Measurements from ENCODE around the gene LHFPL4. TPM values are rescaled to one million over a fixed set of nuclear protein-coding genes. Genes with fewer than 3 reads are reported as not detected.

Gene LHFPL4
- polyA plus RNA-seq, 1 experiment: not detected

DNA sequence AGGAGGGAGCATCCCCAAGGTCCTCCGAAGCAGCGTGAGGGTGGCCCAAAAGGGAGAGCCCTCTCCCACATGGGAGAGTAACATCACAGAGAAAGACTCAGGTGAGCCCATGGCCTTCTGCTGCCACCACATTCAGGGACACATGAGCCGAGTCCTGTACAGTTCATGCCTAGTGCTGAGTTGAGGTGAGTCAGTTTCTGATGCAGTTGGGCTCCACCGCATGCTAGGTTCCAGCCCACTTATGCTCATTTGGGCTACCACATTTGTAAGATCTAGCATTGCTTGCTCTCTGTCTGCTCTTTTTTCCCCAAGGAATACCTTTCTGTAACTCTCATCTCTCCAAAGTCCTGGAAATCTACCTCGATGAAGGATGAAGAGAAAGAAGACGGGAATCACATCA is 79.1 kb downstream of the LHFPL4 start:
- H3K27me3 ChIP-seq (ENCODE audit: control insufficient read depth, insufficient read depth, low read length): no peaks in the 10 kb centered on the region
- ChIA-PET POLR2A (no interaction called here), CTCF (no interaction called here)
- TF ChIP-seq, protein P1, sequence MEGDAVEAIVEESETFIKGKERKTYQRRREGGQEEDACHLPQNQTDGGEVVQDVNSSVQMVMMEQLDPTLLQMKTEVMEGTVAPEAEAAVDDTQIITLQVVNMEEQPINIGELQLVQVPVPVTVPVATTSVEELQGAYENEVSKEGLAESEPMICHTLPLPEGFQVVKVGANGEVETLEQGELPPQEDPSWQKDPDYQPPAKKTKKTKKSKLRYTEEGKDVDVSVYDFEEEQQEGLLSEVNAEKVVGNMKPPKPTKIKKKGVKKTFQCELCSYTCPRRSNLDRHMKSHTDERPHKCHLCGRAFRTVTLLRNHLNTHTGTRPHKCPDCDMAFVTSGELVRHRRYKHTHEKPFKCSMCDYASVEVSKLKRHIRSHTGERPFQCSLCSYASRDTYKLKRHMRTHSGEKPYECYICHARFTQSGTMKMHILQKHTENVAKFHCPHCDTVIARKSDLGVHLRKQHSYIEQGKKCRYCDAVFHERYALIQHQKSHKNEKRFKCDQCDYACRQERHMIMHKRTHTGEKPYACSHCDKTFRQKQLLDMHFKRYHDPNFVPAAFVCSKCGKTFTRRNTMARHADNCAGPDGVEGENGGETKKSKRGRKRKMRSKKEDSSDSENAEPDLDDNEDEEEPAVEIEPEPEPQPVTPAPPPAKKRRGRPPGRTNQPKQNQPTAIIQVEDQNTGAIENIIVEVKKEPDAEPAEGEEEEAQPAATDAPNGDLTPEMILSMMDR (IDR thresholded peaks at IDR 0.05; ENCODE audit: insufficient read depth, low read depth, low read length): no peak
- DNase-seq (ENCODE audit: low read depth): no peak
- no peak overlapping the region for H3K4me3 ChIP-seq (ENCODE audit: low read depth, low read length)
- peaks cover 49% of the 10 kb centered on the region for H3K36me3 ChIP-seq (ENCODE audit: control insufficient read depth, insufficient read depth, low read length)

- Histone ChIP-seq H3K4me3 (ENCODE audit: low read depth, low read length) (no peak overlapping the region), H3K27me3 (ENCODE audit: control insufficient read depth, insufficient read depth, low read length) (no peaks in the 10 kb centered on the region), H3K36me3 (ENCODE audit: control insufficient read depth, insufficient read depth, low read length) (peaks cover 52% of the 10 kb centered on the region)
- CTCF ChIA-PET: interaction anchor here (1.6 kb wide), 1 partner anchor 26 kb away, joined by 6 read pairs; no protein-coding TSS in a partner anchor
- TF ChIP-seq, protein P1 (IDR thresholded peaks at IDR 0.05; ENCODE audit: insufficient read depth, low read depth, low read length): no peak
- DNase-seq (ENCODE audit: low read depth): no peak
- POLR2A ChIA-PET: interaction anchor here (0.6 kb wide), 1 partner anchor 79 kb away, joined by 4 read pairs; no protein-coding TSS in a partner anchor
Measured at GRCh38 chr3:9473496-9474065, 80.0 kb downstream of the LHFPL4 start.

GRCh38 chr3:9469986-9470385 is 83.6 kb downstream of the LHFPL4 start:
- POLR2A ChIA-PET: no interaction called here
- no peak for DNase-seq (ENCODE audit: low read depth)
- no peaks in the 10 kb centered on the region for H3K27me3 ChIP-seq (ENCODE audit: control insufficient read depth, insufficient read depth, low read length)
- peaks cover 49% of the 10 kb centered on the region for H3K36me3 ChIP-seq (ENCODE audit: control insufficient read depth, insufficient read depth, low read length)
- no peak overlapping the region for H3K4me3 ChIP-seq (ENCODE audit: low read depth, low read length)
- TF ChIP-seq, protein P1 (IDR thresholded peaks at IDR 0.05; ENCODE audit: insufficient read depth, low read depth, low read length): no peak
- CTCF ChIA-PET: interaction anchor here (1.2 to 1.3 kb wide), 2 partner anchors 12 to 33 kb away, joined by 3 read pairs; no protein-coding TSS in a partner anchor

DNA sequence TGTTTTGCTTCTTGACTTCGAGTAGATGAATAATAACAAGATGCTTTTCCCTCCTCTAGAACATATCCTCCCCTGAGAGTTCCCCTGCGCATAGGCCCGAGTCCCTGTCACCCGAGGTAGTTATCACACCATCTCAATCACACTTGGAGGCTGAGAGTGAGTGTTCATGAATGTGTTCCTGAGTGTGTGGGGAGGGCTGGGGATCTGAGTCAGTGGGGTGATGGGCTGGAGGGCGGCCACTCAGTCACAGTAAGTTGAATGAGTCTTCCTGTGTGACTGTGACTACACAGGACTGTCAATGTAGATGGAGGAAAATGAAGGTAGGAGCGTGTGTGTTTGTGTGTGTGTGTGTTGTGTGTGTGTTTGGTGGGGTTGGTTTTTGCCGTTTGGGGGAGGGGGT is 85.2 kb downstream of the LHFPL4 start:
- no peak for DNase-seq (ENCODE audit: low read depth)
- ChIA-PET POLR2A (no interaction called here), CTCF (no interaction called here)
- no peaks in the 10 kb centered on the region for H3K27me3 ChIP-seq (ENCODE audit: control insufficient read depth, insufficient read depth, low read length)
- TF ChIP-seq, protein P1 (IDR thresholded peaks at IDR 0.05; ENCODE audit: insufficient read depth, low read depth, low read length): no peak
- peaks cover 53% of the 10 kb centered on the region for H3K36me3 ChIP-seq (ENCODE audit: control insufficient read depth, insufficient read depth, low read length)
- H3K4me3 ChIP-seq (ENCODE audit: low read depth, low read length): no peak overlapping the region

DNA sequence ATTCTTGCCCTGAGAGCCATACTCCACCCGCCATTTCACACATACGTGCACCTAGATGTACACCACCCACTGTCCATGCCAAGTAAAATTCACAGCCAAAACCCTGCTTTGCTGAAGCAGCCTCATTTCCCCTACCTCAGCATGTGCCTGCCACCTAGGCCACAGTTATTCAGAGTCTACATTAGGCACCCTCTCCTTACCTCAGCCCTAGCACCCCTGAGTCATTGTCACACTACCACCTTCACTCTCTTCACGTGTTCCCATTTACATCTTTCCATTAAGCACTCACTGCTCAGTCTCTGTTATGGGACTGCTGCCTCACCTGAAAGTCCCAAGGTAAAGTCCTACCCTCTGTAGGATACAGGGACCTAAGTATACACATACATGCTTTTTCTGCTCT is 86.2 kb downstream of the LHFPL4 start:
- ChIA-PET POLR2A (no interaction called here), CTCF (no interaction called here)
- Histone ChIP-seq H3K27me3 (ENCODE audit: control insufficient read depth, insufficient read depth, low read length) (no peaks in the 10 kb centered on the region), H3K36me3 (ENCODE audit: control insufficient read depth, insufficient read depth, low read length) (peaks cover 52% of the 10 kb centered on the region), H3K4me3 (ENCODE audit: low read depth, low read length) (no peak overlapping the region)
- no peak for DNase-seq (ENCODE audit: low read depth)
- TF ChIP-seq, protein P1 (IDR thresholded peaks at IDR 0.05; ENCODE audit: insufficient read depth, low read depth, low read length): no peak

Measured in BJ (cell line).